Stimulated activated CD8-positive, alpha-beta memory T cell treated with anti-CD3 and anti-CD28 coated beads, Interleukin-12 subunit alpha, Interleukin-12 subunit beta, amount 100 ng/mL, for 24 hours (primary cell): ENCODE data around the gene SPATA32.
"Not testable (repeated sequence)": the region's sequence is repeated elsewhere in the genome, so short reads cannot be mapped to it uniquely, and the experiment has no call there.

Source experiments
- DNase-seq: peaks from one replicate; pipeline ENCODE4 v3.0.0-alpha.2; 2020; ENCODE audit errors: extremely low read depth

SPATA32 gene, protein sequence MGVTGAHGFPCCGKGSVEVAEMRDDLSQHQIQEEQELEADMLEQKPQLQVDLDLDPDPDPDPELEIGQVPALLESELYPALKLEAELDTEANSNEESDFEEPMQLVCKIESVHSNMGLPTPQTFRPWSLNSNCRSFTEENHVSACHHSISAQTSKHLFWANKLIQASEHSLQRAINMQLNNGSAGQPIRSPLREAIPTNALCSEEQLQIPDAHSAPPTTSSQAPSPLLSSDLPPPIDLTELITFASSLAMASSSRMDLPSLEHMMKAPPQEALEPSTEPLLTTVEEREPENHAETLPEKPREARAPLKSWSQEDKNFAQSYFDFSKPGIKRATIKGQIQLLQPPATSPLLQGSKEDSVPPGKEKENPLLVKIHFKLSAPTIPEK

GRCh38 chr17:45261577-45262515 is at the start of gene SPATA32:
Gene SPATA32 (minus strand): TSS chr17:45262094. CDS start chr17:45262016, 78 bp downstream.
- DNase-seq = peak; percentile 28

- DNase-seq = no peak
Measured at GRCh38 chr17:45311401-45311759, 49.5 kb upstream of the SPATA32 start.

GRCh38 chr17:45310380-45311324 is 48.8 kb upstream of the SPATA32 start:
- no peak for DNase-seq

DNA sequence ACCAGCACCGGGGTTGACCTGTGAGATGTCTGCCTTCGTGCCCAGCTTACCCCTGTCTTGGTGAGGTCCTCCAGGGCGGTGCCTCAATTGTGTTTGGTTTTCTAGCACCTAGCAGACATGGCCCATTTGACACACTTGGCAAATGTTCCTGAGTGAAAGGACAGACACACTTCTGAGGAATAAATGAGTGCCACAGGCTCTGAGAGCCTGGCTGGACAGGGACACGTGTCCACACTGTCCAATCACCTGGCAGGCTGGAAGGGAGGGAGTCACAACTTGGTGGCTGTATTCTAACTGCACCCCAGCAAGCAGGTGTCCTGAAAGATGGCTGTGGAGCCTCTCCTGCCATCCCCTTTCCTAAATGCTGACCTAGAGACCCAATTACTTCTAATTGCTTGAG is 47.5 kb upstream of the SPATA32 start:
- no peak for DNase-seq

GRCh38 chr17:45308840-45309239 is 46.9 kb upstream of the SPATA32 start:
- DNase-seq = no peak

DNA sequence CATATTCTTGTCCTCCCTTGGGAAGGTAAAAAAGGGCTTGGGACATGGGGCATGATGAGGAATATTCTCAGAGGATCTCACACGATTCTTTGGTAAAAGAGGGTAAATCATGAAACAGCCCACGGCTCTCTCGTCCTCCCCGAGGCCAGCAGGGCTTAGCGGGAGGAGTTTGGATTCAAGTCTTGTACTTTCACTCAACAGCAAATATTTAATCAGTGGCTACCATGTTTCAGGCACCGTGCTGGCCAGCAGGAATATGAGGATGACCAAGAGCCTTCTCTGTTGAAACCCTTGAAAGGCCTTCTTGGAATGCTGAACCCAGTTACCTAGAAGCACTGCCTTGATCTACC is 46.1 kb upstream of the SPATA32 start:
- no peak for DNase-seq

DNA sequence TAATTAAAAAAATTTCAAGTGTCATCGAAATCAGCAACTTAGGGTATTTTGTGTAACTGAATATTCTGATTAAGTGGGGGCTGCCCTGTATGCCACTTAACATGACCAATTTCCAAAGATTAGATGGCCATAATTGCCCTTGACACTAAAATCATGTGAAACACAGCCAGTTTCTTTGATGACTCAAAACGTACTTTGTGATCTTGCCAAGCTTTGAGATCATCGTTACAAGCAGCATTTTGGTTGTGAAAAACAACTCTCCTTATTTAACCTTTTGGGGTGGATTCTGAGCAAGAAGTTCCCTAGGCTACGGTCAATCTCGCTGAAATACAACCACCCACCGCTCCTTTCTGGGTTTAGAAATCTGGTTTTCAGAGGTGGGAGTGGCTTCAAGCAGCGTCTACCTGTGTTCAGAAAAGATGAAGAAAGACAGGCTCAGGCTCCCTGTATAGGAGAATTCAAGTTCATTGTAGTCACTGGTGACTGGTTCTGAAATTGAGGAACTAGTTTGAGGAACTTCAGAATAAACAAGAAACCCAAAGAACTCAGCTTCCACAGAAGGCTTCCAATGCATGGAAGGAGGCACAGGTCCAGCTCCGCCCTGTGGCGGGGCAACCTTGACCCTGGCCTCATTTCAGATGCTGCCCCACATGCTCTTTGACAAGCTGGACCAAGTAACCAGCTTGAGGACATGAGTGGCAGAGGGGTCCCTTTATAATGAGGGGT is 45.6 kb upstream of the SPATA32 start:
- no peak for DNase-seq

DNA sequence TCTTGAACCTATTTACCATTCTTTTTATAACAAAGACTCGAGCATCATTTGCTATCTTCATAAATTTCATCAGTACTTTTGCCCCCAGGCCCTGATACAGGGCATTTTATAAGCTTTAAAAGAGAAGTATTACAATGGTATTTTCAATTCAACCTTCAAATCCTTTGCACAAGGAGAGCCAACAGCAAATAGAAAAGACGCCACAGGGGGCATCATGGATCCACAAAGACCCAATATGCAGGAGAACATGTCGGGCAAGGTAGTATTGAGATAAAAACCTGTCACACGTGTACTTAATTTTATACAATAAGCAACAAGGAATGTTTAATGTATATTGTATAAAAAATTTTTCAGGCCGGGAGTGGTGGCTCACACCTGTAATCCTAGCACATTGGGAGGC is 44.7 kb upstream of the SPATA32 start:
- no peak for DNase-seq

DNA sequence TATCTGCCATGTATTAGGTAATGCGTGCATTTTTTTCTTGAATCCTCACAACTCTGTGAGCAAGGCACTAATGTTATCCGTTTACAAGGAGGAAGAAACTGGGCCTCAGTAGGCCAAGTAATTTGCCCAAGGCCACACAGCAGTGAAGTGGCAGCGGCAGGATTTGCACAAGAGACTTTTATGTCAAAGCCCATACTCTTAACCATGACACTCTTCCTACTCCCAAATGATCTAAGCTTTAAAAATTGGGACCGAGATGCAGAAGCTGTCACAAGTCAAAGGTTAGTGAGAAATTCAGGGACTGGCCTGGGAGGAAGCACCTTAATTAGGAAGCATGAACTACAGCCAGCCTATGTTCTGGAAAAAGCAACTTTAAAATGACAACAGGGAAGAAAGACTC is 44.2 kb upstream of the SPATA32 start:
- DNase-seq = no peak

GRCh38 chr17:45305530-45306087 is 43.7 kb upstream of the SPATA32 start:
- DNase-seq = no peak

DNA sequence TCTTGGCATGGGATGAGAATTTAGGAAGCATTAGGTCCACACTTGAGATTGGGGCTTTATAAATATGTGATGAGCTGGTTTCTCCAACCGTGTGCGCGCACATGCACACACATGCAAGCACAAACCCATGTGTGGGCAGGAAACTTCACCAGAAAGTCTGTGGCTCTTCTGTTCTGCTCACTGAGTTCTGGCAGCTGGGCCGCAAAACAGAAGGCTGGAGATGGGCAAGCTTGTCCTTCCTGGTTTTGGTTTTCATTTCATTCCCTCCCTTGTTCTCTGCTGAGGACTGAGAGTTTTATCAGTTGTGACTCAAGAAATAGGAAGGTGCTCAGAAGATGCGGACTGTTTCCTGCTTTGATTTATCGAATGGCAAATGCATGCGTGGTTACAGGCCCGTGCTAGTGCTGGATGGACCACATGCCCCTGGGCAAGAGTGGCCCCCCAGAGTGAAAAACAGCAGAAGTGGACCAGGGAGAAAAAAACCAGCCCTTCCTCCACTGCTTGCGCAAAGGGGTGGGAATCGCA is 40.8 kb upstream of the SPATA32 start:
- no peak for DNase-seq

DNA sequence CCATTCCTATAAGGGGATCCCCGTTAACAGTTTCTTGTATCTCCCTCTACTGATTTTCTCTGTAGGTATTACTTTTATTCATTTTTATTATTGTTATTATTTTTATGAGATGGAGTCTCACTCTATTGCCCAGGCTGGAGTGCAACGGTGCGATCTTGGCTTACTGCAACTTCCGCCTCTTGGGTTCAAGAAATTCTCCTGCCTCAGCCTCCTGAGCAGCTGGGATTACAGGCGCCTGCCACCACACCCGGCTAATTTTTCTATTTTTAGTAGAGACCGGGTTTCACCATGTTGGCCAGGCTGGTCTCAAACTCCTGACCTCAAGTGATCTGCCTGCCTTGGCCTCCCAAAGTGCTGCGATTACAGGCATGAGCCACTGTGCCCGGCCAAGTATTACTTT is 40.3 kb upstream of the SPATA32 start:
- not testable (repeated sequence) for DNase-seq

GRCh38 chr17:45301674-45302073 is 39.8 kb upstream of the SPATA32 start:
- no peak for DNase-seq

DNA sequence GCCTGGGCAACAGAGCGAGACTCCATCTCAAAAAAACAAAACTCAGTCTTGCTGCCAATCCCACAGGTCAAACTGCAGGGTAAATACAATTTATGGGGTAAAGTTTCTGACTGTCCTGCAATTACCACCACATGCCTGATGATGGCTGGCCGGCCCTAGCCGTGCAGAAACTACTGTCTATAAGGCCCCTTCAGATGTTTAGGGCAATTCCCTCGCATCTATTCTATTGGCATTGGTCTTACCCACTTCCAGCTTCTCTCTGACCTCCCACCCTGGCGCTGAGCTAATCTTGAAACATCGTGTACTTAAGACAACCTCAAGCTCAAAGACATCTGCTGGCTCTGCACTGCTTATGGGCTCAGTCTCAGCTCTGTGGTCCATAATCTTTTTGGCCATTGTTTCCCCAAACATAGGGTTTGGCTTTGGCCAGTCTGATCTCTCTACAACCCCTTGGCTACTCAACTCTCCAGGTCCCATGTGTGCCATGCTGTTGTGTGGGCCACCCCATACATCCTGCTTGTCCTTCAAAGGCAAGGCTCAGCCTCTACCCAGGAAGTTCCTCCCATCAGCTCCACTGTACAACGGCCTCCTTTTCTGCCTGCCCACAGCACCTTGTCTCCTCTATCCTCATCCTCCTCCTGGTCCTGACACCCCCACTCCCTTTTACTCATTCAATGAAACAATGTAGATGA is 38.3 kb upstream of the SPATA32 start:
- no peak for DNase-seq

DNA sequence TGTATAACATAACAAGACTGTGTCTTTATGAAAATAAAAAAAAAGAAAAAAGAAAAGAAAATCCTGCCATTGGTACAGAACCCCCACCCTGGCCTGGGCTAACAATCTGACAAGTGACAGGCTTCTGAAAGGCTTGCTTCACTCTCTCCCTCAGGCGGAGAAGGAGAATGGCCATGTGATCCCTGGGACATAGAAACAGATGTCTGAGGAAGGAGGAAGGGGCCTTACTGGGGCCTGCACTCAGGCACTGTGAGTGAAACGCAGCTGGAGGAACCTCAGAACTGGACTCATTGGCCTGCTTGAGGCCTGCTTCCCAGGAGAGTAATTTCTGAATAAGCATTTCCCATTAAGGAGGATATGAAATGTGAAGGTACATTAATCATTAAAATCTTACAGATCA is 37.5 kb upstream of the SPATA32 start:
- DNase-seq = no peak

DNA sequence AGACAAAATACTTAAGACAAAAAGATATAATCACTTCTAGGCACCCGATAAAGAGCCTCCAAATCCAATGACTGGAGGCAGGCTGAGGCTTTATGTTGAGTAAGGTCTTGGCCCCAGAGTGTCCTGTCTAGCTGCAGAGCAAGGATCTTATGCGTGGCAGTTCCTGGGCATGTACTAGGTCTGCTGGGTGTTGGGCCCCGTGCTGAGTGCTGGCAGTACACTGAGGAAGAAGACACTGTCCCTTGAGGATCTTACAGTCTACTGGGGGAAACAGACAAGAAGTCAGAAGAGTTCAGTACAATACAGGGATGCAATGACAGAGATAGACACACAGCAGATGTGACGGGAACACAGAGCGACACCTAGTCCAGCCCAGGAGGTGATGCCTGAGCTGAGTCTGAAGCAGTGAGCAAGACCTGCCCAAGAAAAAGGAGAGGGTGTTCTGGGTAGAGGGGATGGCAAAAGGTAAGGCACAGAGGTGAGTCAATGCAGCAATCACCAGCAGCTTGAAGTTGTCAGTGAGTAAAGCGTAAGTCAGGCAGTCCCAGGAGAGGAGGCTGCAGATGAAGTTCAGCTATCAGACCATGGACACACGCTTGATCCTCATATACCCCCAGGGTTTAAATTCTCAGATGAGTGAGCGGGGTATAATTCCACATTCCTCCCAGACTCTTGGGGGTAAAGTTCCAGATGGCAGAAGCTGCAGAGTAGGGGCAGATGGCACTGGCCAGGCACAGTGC is 36.8 kb upstream of the SPATA32 start:
- DNase-seq = no peak

- DNase-seq = no peak
Measured at GRCh38 chr17:45296833-45297124, 34.9 kb upstream of the SPATA32 start.

DNA sequence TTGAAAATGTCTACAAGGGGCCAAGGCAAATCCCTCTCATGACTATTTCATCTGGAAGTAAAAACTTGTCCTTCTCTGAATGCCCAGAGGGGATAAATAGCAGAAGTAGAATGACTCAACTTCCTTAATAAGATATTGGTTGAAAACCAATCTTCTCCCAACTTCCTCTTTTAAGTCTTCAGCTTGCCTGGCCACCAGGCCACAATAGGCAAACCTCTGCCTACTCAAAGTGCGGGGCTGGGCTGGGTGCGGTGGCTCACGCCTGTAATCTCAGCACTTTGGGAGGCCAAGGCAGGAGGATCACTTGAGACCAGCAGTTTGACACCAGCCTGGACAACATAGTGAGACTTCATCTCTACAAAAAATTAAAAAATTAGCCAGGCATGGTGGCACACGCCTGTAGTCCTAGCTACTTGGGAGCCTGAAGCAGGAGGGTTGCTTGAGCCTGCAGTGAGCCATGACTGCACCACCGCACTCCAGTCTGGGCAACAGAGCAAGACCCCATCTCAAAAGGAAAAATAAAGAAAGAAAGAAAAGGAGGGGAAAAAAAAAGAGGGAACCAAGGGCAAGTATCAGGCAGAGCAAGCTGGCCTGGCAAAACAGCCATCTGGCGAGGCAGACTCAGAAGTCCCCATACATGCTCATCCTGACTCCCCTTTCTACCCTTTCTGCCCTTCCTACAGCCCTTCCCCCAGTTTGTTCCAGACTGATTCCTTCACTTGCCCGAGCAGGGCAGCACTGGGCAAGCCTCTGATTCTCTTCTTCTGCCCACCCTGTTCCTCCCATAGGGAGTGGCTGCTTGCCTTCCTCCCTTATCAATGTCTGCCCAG is 34.3 kb upstream of the SPATA32 start:
- no peak for DNase-seq

GRCh38 chr17:45294506-45294905 is 32.6 kb upstream of the SPATA32 start:
- DNase-seq = no peak
